Thymus (tissue), 11 donors: ENCODE data around the gene ANGPTL4. TPM values are rescaled to one million over a fixed set of nuclear protein-coding genes. Genes with fewer than 3 reads are reported as not detected.

Experiments used
- DNase-seq, 9 donors: peaks; one replicate each; pipeline ENCODE4 v3.0.0-alpha.2; 2013; ENCODE audit warnings: low spot score in 9 of 9, low read depth in 6 of 9, missing footprints in 1 of 9
- H3K27ac ChIP-seq, 2 donors: one replicate each; pipeline ENCODE4 v1.5.1; 2013; ENCODE audit warnings: control low read depth in 1 of 2, low read depth in 1 of 2, low read length in 1 of 2, mild to moderate bottlenecking in 1 of 2, moderate library complexity in 1 of 2
- H3K27me3 ChIP-seq, 2 donors: one replicate each; pipeline ENCODE4 v1.5.1; 2013; ENCODE audit warnings: low read length in 1 of 2; ENCODE audit not compliant: control insufficient read depth in 2 of 2, insufficient read depth in 1 of 2
- H3K36me3 ChIP-seq, 2 donors: one replicate each; pipeline ENCODE4 v1.5.1; 2013; ENCODE audit warnings: low read length in 1 of 2, mild to moderate bottlenecking in 1 of 2, moderate library complexity in 1 of 2; ENCODE audit not compliant: control insufficient read depth in 2 of 2, insufficient read depth in 2 of 2
- H3K4me1 ChIP-seq, 2 donors: one replicate each; pipeline ENCODE4 v1.5.1; 2013; ENCODE audit warnings: low read length in 2 of 2; ENCODE audit not compliant: control insufficient read depth in 2 of 2, insufficient read depth in 2 of 2
- H3K4me3 ChIP-seq, 2 donors: one replicate each; pipeline ENCODE4 v1.5.1; 2013; ENCODE audit warnings: low read length in 2 of 2, control low read depth in 1 of 2, mild to moderate bottlenecking in 1 of 2
- H3K9me3 ChIP-seq, 2 donors: one replicate each; pipeline ENCODE4 v1.5.1; 2013; ENCODE audit warnings: low read length in 1 of 2, mild to moderate bottlenecking in 1 of 2; ENCODE audit not compliant: control insufficient read depth in 2 of 2, insufficient read depth in 1 of 2
- WGBS: extraction: QIAGEN DNeasy Blood & Tissue Kit; methylation state at CpG from one replicate; pipeline ENCODE4 v1.1.7; 2013; 5-methylcytosine and 5-hydroxymethylcytosine counted together
- polyA plus RNA-seq: library from polyadenylated mRNA; stranded (reverse); fragments of 200-250 nt; gene quantifications from one replicate; pipeline ENCODE4 v1.2.3, GENCODE V29; 2013
- total RNA-seq: library from RNA; stranded (reverse); fragments of 120-200 nt; gene quantifications from one replicate; pipeline ENCODE4 v1.2.4, GENCODE V29; 2013
- donor health status: healthy.

Gene ANGPTL4
- total and polyA plus RNA-seq, 2 donors = 0.42 to 14.4 TPM

GRCh38 chr19:8416796-8417195, 52.8 kb downstream of the ANGPTL4 start:
- Histone ChIP-seq H3K4me1 (peaks cover 4 to 9% of the 10 kb centered on the region in 2 donors), H3K27me3 (no peaks in the 10 kb centered on the region), H3K9me3 (no peaks in the 10 kb centered on the region), H3K36me3 (peaks cover 4 to 7% of the 10 kb centered on the region in 2 donors), H3K4me3 (no peak overlapping the region), H3K27ac (no peak overlapping the region)
- no peak for DNase-seq
- 99% methylated on average over 4 of the region's 4 CpGs for WGBS

- Histone ChIP-seq H3K4me1 (peaks cover 0 to 3% of the 10 kb centered on the region in 2 donors), H3K27me3 (no peaks in the 10 kb centered on the region), H3K4me3 (no peak overlapping the region), H3K27ac (no peak overlapping the region), H3K36me3 (peaks cover 13 to 32% of the 10 kb centered on the region in 2 donors), H3K9me3 (no peaks in the 10 kb centered on the region)
- WGBS = 97% methylated on average over 28 of the region's 28 CpGs
- no peak for DNase-seq
Measured at GRCh38 chr19:8421484-8422461, 57.8 kb downstream of the ANGPTL4 start.

- H3K36me3 ChIP-seq = peaks cover 16 to 33% of the 10 kb centered on the region in 2 donors
- WGBS = 92% methylated on average over 9 of the region's 9 CpGs
- peaks cover 0 to 3% of the 10 kb centered on the region in 2 donors for H3K4me1 ChIP-seq
- H3K27me3 ChIP-seq = no peaks in the 10 kb centered on the region
- no peaks in the 10 kb centered on the region for H3K9me3 ChIP-seq
- H3K4me3 ChIP-seq = no peak overlapping the region
- DNase-seq = no peak
- H3K27ac ChIP-seq = peak overlapping the region; percentile 47 to 60
Measured at GRCh38 chr19:8423817-8424223, 59.9 kb downstream of the ANGPTL4 start.

Other genes starting within 250 kb of the ANGPTL4 start
- 0.61 TPM for gene FBN3, start 214.6 kb upstream of the ANGPTL4 start, total RNA-seq
- 0.16 TPM for gene FBN3, start 214.6 kb upstream of the ANGPTL4 start, polyA plus RNA-seq
- 21.7 TPM for gene CERS4, start 154.8 kb upstream of the ANGPTL4 start, total RNA-seq
- gene CERS4, start 154.8 kb upstream of the ANGPTL4 start, polyA plus RNA-seq = 28.5 TPM
- 24.7 TPM for gene CD320, start 55.8 kb upstream of the ANGPTL4 start, total RNA-seq
- 31.9 TPM for gene CD320, start 55.8 kb upstream of the ANGPTL4 start, polyA plus RNA-seq
- gene NDUFA7, start 42.8 kb upstream of the ANGPTL4 start, total RNA-seq = 98.3 TPM
- gene NDUFA7, start 42.8 kb upstream of the ANGPTL4 start, polyA plus RNA-seq = 110 TPM
- gene RPS28, start 42.7 kb upstream of the ANGPTL4 start, total RNA-seq = 1,209 TPM
- gene RPS28, start 42.7 kb upstream of the ANGPTL4 start, polyA plus RNA-seq = 1,415 TPM
- gene KANK3, start 20.9 kb upstream of the ANGPTL4 start, total RNA-seq = 3.3 TPM
- 6.0 TPM for gene KANK3, start 20.9 kb upstream of the ANGPTL4 start, polyA plus RNA-seq
- gene RAB11B, start 26.2 kb downstream of the ANGPTL4 start, total RNA-seq = 5.6 TPM
- gene RAB11B, start 26.2 kb downstream of the ANGPTL4 start, polyA plus RNA-seq = 81.9 TPM
- gene MARCHF2, start 49.1 kb downstream of the ANGPTL4 start, total RNA-seq = 24.5 TPM
- gene MARCHF2, start 49.1 kb downstream of the ANGPTL4 start, polyA plus RNA-seq = 30.7 TPM
- gene HNRNPM, start 80.8 kb downstream of the ANGPTL4 start, total RNA-seq = 92.7 TPM
- gene HNRNPM, start 80.8 kb downstream of the ANGPTL4 start, polyA plus RNA-seq = 123 TPM
- gene PRAM1, start 138.5 kb downstream of the ANGPTL4 start, total RNA-seq = 0.80 TPM
- 7.5 TPM for gene PRAM1, start 138.5 kb downstream of the ANGPTL4 start, polyA plus RNA-seq
- 2.1 TPM for gene ZNF414, start 150.0 kb downstream of the ANGPTL4 start, total RNA-seq
- 27.6 TPM for gene ZNF414, start 150.0 kb downstream of the ANGPTL4 start, polyA plus RNA-seq
- gene MYO1F, start 213.3 kb downstream of the ANGPTL4 start, total RNA-seq = 9.9 TPM
- gene MYO1F, start 213.3 kb downstream of the ANGPTL4 start, polyA plus RNA-seq = 20.8 TPM
- gene ADAMTS10, start 246.6 kb downstream of the ANGPTL4 start, total RNA-seq = 19.6 TPM
- 41.7 TPM for gene ADAMTS10, start 246.6 kb downstream of the ANGPTL4 start, polyA plus RNA-seq